ENCODE measurements around the gene BAHCC1. TPM values are rescaled to one million over a fixed set of nuclear protein-coding genes. Genes with fewer than 3 reads are reported as not detected.

BAHCC1 gene
- total RNA-seq, 2 donors from 2014 or later, result 41.2 to 69.6 TPM

DNA sequence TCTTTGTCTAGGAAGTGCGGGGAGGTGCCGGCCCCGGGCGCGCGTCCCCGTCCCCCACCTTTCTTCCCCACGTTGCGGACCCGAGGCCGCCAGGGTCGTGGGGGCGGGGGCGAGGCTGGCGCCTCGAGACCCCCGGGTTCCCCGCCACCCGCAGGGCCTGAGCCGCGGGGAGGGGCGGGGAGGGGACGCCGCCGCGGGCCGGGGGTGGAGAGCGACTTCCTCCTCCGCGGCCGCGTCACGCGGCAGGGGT is 119.2 kb downstream of the BAHCC1 start:
- TF ChIP-seq, protein P1, sequence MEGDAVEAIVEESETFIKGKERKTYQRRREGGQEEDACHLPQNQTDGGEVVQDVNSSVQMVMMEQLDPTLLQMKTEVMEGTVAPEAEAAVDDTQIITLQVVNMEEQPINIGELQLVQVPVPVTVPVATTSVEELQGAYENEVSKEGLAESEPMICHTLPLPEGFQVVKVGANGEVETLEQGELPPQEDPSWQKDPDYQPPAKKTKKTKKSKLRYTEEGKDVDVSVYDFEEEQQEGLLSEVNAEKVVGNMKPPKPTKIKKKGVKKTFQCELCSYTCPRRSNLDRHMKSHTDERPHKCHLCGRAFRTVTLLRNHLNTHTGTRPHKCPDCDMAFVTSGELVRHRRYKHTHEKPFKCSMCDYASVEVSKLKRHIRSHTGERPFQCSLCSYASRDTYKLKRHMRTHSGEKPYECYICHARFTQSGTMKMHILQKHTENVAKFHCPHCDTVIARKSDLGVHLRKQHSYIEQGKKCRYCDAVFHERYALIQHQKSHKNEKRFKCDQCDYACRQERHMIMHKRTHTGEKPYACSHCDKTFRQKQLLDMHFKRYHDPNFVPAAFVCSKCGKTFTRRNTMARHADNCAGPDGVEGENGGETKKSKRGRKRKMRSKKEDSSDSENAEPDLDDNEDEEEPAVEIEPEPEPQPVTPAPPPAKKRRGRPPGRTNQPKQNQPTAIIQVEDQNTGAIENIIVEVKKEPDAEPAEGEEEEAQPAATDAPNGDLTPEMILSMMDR (IDR thresholded peaks at IDR 0.05), result no peak
- DNase-seq (ENCODE audit: low spot score) (no peak), ATAC-seq (ENCODE audit: insufficient number of reproducible peaks, low FRiP score, low read depth) (no peak)
- Histone ChIP-seq H3K36me3 (peaks cover 28% of the 10 kb centered on the region), H3K9me3 (no peaks in the 10 kb centered on the region), H3K4me3 (peak overlapping the region; percentile 99), H3K27ac (peak overlapping the region; percentile 99 to 100), H3K4me1 (ENCODE audit: control insufficient read depth in 1 of 2, low read depth in 2 of 2) (peaks cover 33 to 36% of the 10 kb centered on the region in 2 donors), H3K27me3 (replicated peaks; ENCODE audit: insufficient read depth) (no peaks in the 10 kb centered on the region)

DNA sequence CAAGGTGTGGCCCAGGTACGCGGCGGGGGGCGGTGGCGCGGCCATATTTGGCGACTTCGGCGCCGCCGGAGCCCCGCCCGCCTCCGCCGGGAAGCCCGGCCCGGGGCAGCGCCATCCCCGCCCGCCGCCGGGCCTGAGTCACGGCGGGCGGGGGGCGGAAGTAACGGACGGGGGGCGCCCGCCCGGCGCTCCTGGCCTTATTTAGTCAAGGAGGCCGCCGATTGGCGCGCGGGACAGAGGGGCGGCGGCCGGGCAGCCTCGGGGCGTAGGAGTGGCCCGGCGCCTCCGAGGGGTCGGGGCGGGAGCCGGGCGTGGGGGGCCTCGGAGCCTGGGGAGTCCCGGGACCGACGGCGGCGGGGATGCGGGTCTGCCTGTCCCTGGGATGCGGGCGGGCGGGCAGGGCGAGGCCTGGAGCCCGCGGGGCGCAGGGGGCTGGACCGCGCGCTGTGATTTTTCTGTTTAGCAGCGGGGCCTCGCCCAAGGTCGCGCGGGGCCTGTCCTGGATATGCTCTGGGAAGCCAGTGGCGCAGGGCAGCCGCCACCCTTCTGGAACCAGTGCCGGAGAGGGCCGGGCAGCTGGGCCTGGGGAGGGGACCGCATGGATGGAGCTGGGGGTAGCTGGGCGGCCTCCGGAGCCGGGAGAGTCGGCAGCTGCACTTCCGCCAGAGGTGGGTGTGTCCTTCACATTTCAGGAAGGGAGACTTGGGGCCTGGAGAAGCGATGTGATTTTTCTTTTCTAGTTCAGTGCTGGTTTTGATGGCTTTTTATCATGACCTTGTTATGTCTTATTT is 119.7 kb downstream of the BAHCC1 start:
- peak overlapping the region; percentile 99 to 100 for H3K27ac ChIP-seq
- H3K36me3 ChIP-seq, result peaks cover 23% of the 10 kb centered on the region
- peaks cover 35 to 41% of the 10 kb centered on the region in 2 donors for H3K4me1 ChIP-seq (ENCODE audit: control insufficient read depth in 1 of 2, low read depth in 2 of 2)
- DNase-seq (ENCODE audit: low spot score) (no peak), ATAC-seq (ENCODE audit: insufficient number of reproducible peaks, low FRiP score, low read depth) (peak; percentile 40)
- peak overlapping the region; percentile 99 for H3K4me3 ChIP-seq
- TF ChIP-seq, protein P1 (IDR thresholded peaks at IDR 0.05), result no peak
- no peaks in the 10 kb centered on the region for H3K27me3 ChIP-seq (replicated peaks; ENCODE audit: insufficient read depth)
- H3K9me3 ChIP-seq, result no peaks in the 10 kb centered on the region

DNA sequence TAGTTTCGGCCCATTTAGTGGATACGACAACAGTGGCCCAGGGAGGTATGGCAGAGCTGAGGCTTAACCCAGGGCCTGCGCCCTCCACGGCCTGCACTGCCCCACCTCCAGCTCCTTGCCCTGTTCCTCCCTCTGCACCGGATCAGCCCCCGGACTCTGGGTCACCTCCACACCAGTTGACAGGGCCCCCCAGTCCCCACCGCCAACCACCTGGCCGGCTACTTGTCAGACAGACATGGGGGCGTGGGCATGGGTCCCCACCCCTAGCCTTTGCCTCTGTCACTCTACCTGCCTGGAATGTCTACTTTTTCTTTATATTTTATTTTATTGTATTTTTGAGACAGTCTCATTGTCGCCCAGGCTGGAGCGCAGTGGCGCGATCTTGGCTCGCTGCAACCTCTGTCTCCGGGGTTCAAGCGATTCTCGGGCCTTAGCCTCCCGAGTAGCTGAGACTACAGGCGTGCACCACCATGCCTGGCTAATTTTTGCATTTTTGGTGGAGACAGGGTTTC is 120.3 kb downstream of the BAHCC1 start:
- H3K4me1 ChIP-seq (ENCODE audit: control insufficient read depth in 1 of 2, low read depth in 2 of 2), result peaks cover 35 to 46% of the 10 kb centered on the region in 2 donors
- DNase-seq (ENCODE audit: low spot score), result no peak

More for the DNA sequence above, 120.3 kb downstream of the BAHCC1 start:
- peak overlapping the region; percentile 99 to 100 for H3K27ac ChIP-seq
- no peaks in the 10 kb centered on the region for H3K27me3 ChIP-seq (replicated peaks; ENCODE audit: insufficient read depth)
- no peaks in the 10 kb centered on the region for H3K9me3 ChIP-seq
- peaks cover 17% of the 10 kb centered on the region for H3K36me3 ChIP-seq
- no peak for ATAC-seq (ENCODE audit: insufficient number of reproducible peaks, low FRiP score, low read depth)
- TF ChIP-seq, protein P1 (IDR thresholded peaks at IDR 0.05), result no peak
- H3K4me3 ChIP-seq, result peak overlapping the region; percentile 99

Other genes with a start within 250 kb of the BAHCC1 start
- not detected for gene PVALEF, start 229.9 kb upstream of the BAHCC1 start, total RNA-seq
- 10 to 100 TPM in 1 of 2 donors, 1 to 10 TPM in 1; 6.1 to 19.8 TPM for gene AATK, start 229.2 kb upstream of the BAHCC1 start, total RNA-seq
- 10 to 100 TPM in 1 of 2 donors, 1 to 10 TPM in 1; 5.8 to 11.4 TPM for gene CEP131, start 172.5 kb upstream of the BAHCC1 start, total RNA-seq
- 10 to 100 TPM; 52.4 to 70.8 TPM for gene TEPSIN, start 156.4 kb upstream of the BAHCC1 start, total RNA-seq
- 10 to 100 TPM; 17.8 to 19.5 TPM for gene NDUFAF8, start 156.1 kb upstream of the BAHCC1 start, total RNA-seq
- 100 to 1,000 TPM in 1 of 2 donors, 10 to 100 TPM in 1; 83.0 to 129 TPM for gene SLC38A10, start 100.2 kb upstream of the BAHCC1 start, total RNA-seq
- gene ACTG1, start 117.3 kb downstream of the BAHCC1 start, total RNA-seq, result 1,000 to 10,000 TPM; 4,421 to 4,935 TPM
- 1 to 10 TPM; 4.2 to 9.2 TPM for gene FSCN2, start 132.9 kb downstream of the BAHCC1 start, total RNA-seq
- gene FAAP100, start 156.9 kb downstream of the BAHCC1 start, total RNA-seq, result 10 to 100 TPM; 43.2 to 57.9 TPM
- 100 to 1,000 TPM in 1 of 2 donors, 10 to 100 TPM in 1; 77.3 to 105 TPM for gene NPLOC4, start 241.7 kb downstream of the BAHCC1 start, total RNA-seq
- gene TSPAN10, start 241.7 kb downstream of the BAHCC1 start, total RNA-seq, result under 1 TPM in 1 of 2 donors, not detected in 1; 0.27 TPM